ENCODE results near the gene TMEM130.

DNA sequence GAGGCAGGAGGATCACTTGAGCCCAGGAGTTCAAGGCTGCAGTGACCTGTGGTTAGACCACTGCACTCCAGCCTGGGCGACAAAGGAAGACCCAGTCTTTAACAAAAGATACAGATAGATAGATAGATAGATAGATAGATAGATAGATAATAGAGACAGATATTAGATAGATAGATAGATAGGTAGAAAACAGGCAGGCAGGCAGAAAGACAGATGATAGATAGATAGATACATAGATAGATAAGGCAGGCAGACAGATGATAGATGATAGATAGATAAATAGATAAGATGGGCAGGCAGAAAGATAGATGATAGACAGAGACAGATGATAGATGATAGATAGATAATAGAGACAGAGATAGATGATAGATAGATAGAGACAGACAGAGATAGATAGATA lies 54.5 kb downstream of the TMEM130 start:
- TF ChIP-seq, protein P1, sequence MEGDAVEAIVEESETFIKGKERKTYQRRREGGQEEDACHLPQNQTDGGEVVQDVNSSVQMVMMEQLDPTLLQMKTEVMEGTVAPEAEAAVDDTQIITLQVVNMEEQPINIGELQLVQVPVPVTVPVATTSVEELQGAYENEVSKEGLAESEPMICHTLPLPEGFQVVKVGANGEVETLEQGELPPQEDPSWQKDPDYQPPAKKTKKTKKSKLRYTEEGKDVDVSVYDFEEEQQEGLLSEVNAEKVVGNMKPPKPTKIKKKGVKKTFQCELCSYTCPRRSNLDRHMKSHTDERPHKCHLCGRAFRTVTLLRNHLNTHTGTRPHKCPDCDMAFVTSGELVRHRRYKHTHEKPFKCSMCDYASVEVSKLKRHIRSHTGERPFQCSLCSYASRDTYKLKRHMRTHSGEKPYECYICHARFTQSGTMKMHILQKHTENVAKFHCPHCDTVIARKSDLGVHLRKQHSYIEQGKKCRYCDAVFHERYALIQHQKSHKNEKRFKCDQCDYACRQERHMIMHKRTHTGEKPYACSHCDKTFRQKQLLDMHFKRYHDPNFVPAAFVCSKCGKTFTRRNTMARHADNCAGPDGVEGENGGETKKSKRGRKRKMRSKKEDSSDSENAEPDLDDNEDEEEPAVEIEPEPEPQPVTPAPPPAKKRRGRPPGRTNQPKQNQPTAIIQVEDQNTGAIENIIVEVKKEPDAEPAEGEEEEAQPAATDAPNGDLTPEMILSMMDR (IDR thresholded peaks at IDR 0.05) = no peak
- no peak for TF ChIP-seq RFX5 (IDR thresholded peaks at IDR 0.05; ENCODE audit: low read length)

Measured in SK-N-SH (cell line).